Measurements from ENCODE around the gene STK17B. TPM values are rescaled to one million over a fixed set of nuclear protein-coding genes. Genes with fewer than 3 reads are reported as not detected.

Gene STK17B
- total RNA-seq, 1 experiment from 2014 or later: 16.9 TPM

DNA sequence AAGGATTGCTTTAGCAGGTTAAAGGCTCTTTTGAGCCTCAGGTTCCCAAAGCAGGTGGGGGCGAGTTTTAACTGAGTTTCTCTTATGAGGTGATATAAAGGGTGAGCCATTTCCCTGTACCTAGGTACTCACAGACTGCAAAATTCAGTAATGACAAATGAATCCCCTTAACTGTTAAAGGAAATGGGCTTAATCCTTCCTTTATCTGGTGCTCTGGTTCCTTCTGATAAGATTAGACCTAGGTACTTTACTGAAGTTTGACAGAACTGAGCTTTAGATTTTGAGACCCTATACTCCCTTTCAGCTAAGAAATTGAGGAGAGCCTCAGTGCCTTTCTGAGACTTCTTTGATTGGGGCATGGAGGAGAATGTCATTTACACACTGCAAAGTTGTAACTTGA is 42.6 kb downstream of the STK17B start:
- no peaks in the 10 kb centered on the region for H3K27me3 ChIP-seq (ENCODE audit: insufficient read depth, low read length)
- H3K9me2 ChIP-seq (ENCODE audit: insufficient read depth): no peaks in the 10 kb centered on the region
- TF ChIP-seq SP1 (IDR thresholded peaks at IDR 0.05; ENCODE audit: low read depth) (no peak), FOSL1 (IDR thresholded peaks at IDR 0.05; ENCODE audit: low read depth) (no peak), ELF1 (IDR thresholded peaks at IDR 0.05; ENCODE audit: borderline replicate concordance, low read depth) (no peak), CEBPB (IDR thresholded peaks at IDR 0.05; ENCODE audit: low read depth) (no peak), EZH2phosphoT487 (IDR thresholded peaks at IDR 0.05; ENCODE audit: borderline replicate concordance) (no peak), JUND (IDR thresholded peaks at IDR 0.05) (no peak), ZNF274 (IDR thresholded peaks at IDR 0.05; ENCODE audit: low read depth, low read length) (no peak), POLR2A (IDR thresholded peaks at IDR 0.05; ENCODE audit: borderline replicate concordance, extremely low read depth, insufficient read depth, insufficient read length) (no peak), YY1 (IDR thresholded peaks at IDR 0.05; ENCODE audit: extremely low read depth, insufficient replicate concordance, low read depth, low read length) (no peak), POLR2AphosphoS5 (IDR thresholded peaks at IDR 0.05; ENCODE audit: low read depth, low read length) (no peak), CBX3 (IDR thresholded peaks at IDR 0.05; ENCODE audit: low read depth) (no peak)
- TF ChIP-seq, protein P1, sequence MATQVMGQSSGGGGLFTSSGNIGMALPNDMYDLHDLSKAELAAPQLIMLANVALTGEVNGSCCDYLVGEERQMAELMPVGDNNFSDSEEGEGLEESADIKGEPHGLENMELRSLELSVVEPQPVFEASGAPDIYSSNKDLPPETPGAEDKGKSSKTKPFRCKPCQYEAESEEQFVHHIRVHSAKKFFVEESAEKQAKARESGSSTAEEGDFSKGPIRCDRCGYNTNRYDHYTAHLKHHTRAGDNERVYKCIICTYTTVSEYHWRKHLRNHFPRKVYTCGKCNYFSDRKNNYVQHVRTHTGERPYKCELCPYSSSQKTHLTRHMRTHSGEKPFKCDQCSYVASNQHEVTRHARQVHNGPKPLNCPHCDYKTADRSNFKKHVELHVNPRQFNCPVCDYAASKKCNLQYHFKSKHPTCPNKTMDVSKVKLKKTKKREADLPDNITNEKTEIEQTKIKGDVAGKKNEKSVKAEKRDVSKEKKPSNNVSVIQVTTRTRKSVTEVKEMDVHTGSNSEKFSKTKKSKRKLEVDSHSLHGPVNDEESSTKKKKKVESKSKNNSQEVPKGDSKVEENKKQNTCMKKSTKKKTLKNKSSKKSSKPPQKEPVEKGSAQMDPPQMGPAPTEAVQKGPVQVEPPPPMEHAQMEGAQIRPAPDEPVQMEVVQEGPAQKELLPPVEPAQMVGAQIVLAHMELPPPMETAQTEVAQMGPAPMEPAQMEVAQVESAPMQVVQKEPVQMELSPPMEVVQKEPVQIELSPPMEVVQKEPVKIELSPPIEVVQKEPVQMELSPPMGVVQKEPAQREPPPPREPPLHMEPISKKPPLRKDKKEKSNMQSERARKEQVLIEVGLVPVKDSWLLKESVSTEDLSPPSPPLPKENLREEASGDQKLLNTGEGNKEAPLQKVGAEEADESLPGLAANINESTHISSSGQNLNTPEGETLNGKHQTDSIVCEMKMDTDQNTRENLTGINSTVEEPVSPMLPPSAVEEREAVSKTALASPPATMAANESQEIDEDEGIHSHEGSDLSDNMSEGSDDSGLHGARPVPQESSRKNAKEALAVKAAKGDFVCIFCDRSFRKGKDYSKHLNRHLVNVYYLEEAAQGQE (IDR thresholded peaks at IDR 0.05; ENCODE audit: low read depth): no peak
- CTCF ChIA-PET: no interaction called here
- H4K20me1 ChIP-seq (ENCODE audit: insufficient read depth): no peaks in the 10 kb centered on the region
- no peak for DNase-seq (ENCODE audit: low read depth, low spot score)
- no peak overlapping the region for H3K9ac ChIP-seq (ENCODE audit: low read length)
- no peak for ATAC-seq
- intact Hi-C loops (cut with micrococcal nuclease): no loop called here
- POLR2A ChIA-PET: no interaction called here
- no peaks in the 10 kb centered on the region for H3K36me3 ChIP-seq (ENCODE audit: control insufficient read depth in 1 of 2, insufficient read depth in 2 of 2, low read length in 2 of 2)
- H3K27ac ChIP-seq (ENCODE audit: low read depth, low read length): no peak overlapping the region
- RAD21 ChIA-PET (ENCODE audit: low non-redundant PET in 1 of 2, low total read pairs in 2 of 2, uncharacterized antibody in 2 of 2, unreplicated experiment in 2 of 2): no interaction called here
- no TSS peak for BruUV-seq (replicated peaks)
- no peak overlapping the region for H2AFZ ChIP-seq (ENCODE audit: low read depth, low read length, poor library complexity, severe bottlenecking)
- H3K4me3 ChIP-seq (replicated peaks in 1 of 2; ENCODE audit: low read depth in 1 of 2, low read length in 2 of 2): no peak overlapping the region
- no peaks in the 10 kb centered on the region for H3K9me3 ChIP-seq (ENCODE audit: control insufficient read depth in 1 of 2, insufficient read depth in 1 of 2, low read depth in 1 of 2, low read length in 2 of 2)
- no peaks in the 10 kb centered on the region; a peak in 1 of 4 replicates for H3K4me1 ChIP-seq (ENCODE audit: control insufficient read depth in 1 of 2, insufficient read depth in 2 of 2, low read length in 2 of 2)
- H3K79me2 ChIP-seq (ENCODE audit: insufficient read depth, low read length): no peaks in the 10 kb centered on the region
- no peak overlapping the region for H3K4me2 ChIP-seq (ENCODE audit: low read length)

All from HCT116 (cell line).